ENCODE data around the gene CHMP4B. TPM values are rescaled to one million over a fixed set of nuclear protein-coding genes. Genes with fewer than 3 reads are reported as not detected.

CHMP4B gene
- polyA plus RNA-seq, 1 of the 3 experiments (the other 2 are of a cell fraction), result 123 TPM

DNA sequence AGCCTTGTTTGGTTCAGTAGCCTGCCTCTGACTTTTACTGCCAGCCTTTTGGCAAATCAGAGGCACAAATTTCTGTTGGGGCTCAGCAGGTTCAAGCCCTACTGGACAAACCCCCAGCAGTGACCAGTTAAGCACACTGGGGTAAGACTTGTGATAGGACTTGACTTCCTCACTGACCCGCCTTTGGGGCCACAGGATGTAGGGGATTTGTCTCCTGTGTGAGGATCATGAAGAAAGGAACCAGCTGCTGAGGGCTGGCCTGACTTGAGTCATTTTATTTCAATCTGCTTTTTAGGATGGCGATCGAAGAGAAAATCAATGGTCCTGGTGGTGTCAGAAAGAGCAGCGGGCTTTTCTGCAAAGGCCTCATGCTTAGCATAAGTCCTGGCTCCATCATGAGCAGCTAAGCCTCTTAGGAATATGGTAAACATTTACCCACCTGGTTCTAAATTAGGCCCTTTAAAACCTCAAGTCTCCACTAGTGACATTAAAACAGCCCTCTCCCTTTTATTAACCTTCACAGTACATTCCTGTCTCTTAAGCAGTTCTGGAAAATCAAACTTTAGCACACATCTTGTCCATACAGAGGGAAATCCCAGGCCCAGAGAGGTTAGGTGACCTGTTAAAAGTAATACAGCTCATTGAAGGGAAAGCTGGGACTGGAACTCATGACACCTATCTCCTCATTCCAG, 16.6 kb downstream of the CHMP4B start:
- H3K4me3 ChIP-seq (ENCODE audit: low read depth in 2 of 2, low read length in 1 of 2), result no peak overlapping the region
- 91% methylated on average over 4 of the region's 4 CpGs for WGBS (ENCODE audit: low lambda C conversion rate)
- H3K27me3 ChIP-seq (ENCODE audit: insufficient read depth), result no peaks in the 10 kb centered on the region
- ChIA-PET POLR2A (no interaction called here), CTCF (interaction anchor here (1.1 to 1.7 kb wide), 3 partner anchors 23 to 302 kb away, joined by 3 to 4 read pairs (median 3); no protein-coding TSS in a partner anchor)
- no peaks in the 10 kb centered on the region for H3K9me3 ChIP-seq
- TF ChIP-seq, protein P1, sequence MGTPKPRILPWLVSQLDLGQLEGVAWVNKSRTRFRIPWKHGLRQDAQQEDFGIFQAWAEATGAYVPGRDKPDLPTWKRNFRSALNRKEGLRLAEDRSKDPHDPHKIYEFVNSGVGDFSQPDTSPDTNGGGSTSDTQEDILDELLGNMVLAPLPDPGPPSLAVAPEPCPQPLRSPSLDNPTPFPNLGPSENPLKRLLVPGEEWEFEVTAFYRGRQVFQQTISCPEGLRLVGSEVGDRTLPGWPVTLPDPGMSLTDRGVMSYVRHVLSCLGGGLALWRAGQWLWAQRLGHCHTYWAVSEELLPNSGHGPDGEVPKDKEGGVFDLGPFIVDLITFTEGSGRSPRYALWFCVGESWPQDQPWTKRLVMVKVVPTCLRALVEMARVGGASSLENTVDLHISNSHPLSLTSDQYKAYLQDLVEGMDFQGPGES (IDR thresholded peaks at IDR 0.05; ENCODE audit: low read depth, low read length), result no peak
- TF ChIP-seq EP300 (IDR thresholded peaks at IDR 0.05; ENCODE audit: borderline replicate concordance in 1 of 2, low read depth in 1 of 2, low read length in 1 of 2), result no peak
- no peak for TF ChIP-seq MXI1 (IDR thresholded peaks at IDR 0.05; ENCODE audit: low read depth, low read length)
- no peak for TF ChIP-seq RFX5 (IDR thresholded peaks at IDR 0.05; ENCODE audit: low read length)
- TF ChIP-seq NRF1 (IDR thresholded peaks at IDR 0.05; ENCODE audit: low read depth, low read length), result no peak
- no peak for TF ChIP-seq RAD21 (IDR thresholded peaks at IDR 0.05; ENCODE audit: low read length)
- TF ChIP-seq, protein P2, sequence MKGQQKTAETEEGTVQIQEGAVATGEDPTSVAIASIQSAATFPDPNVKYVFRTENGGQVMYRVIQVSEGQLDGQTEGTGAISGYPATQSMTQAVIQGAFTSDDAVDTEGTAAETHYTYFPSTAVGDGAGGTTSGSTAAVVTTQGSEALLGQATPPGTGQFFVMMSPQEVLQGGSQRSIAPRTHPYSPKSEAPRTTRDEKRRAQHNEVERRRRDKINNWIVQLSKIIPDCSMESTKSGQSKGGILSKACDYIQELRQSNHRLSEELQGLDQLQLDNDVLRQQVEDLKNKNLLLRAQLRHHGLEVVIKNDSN (IDR thresholded peaks at IDR 0.05; ENCODE audit: borderline replicate concordance, low read depth), result no peak
- no peak for TF ChIP-seq MEF2A (IDR thresholded peaks at IDR 0.05; ENCODE audit: borderline replicate concordance, low read depth)
- no peak for TF ChIP-seq FOXJ3 (CRISPR knock-in tag; IDR thresholded peaks at IDR 0.05)
- no peak for TF ChIP-seq USF2 (IDR thresholded peaks at IDR 0.05; ENCODE audit: borderline replicate concordance, low read depth, low read length)
- no peak for TF ChIP-seq TAF1 (IDR thresholded peaks at IDR 0.05; ENCODE audit: borderline replicate concordance, low read depth, low read length)
- TF ChIP-seq GATA2 (CRISPR knock-in tag; IDR thresholded peaks at IDR 0.05), result no peak
- TF ChIP-seq, protein P3, sequence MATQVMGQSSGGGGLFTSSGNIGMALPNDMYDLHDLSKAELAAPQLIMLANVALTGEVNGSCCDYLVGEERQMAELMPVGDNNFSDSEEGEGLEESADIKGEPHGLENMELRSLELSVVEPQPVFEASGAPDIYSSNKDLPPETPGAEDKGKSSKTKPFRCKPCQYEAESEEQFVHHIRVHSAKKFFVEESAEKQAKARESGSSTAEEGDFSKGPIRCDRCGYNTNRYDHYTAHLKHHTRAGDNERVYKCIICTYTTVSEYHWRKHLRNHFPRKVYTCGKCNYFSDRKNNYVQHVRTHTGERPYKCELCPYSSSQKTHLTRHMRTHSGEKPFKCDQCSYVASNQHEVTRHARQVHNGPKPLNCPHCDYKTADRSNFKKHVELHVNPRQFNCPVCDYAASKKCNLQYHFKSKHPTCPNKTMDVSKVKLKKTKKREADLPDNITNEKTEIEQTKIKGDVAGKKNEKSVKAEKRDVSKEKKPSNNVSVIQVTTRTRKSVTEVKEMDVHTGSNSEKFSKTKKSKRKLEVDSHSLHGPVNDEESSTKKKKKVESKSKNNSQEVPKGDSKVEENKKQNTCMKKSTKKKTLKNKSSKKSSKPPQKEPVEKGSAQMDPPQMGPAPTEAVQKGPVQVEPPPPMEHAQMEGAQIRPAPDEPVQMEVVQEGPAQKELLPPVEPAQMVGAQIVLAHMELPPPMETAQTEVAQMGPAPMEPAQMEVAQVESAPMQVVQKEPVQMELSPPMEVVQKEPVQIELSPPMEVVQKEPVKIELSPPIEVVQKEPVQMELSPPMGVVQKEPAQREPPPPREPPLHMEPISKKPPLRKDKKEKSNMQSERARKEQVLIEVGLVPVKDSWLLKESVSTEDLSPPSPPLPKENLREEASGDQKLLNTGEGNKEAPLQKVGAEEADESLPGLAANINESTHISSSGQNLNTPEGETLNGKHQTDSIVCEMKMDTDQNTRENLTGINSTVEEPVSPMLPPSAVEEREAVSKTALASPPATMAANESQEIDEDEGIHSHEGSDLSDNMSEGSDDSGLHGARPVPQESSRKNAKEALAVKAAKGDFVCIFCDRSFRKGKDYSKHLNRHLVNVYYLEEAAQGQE (IDR thresholded peaks at IDR 0.05; ENCODE audit: low read depth, low read length), result no peak
- TF ChIP-seq ELF1 (IDR thresholded peaks at IDR 0.05), result no peak
- TF ChIP-seq, protein P4, sequence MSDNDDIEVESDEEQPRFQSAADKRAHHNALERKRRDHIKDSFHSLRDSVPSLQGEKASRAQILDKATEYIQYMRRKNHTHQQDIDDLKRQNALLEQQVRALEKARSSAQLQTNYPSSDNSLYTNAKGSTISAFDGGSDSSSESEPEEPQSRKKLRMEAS (IDR thresholded peaks at IDR 0.05; ENCODE audit: low read depth), result no peak
- no peak for DNase-seq
- H3K79me2 ChIP-seq (ENCODE audit: insufficient read depth), result peaks cover 93% of the 10 kb centered on the region
- peaks cover 88% of the 10 kb centered on the region for H4K20me1 ChIP-seq (ENCODE audit: insufficient read depth)
- H3K4me1 ChIP-seq (ENCODE audit: control insufficient read depth in 1 of 2, insufficient read depth in 2 of 2, low read depth in 1 of 2, low read length in 1 of 2), result peaks cover 10 to 19% of the 10 kb centered on the region in 2 experiments; a peak in 2 of 4 replicates
- no peak overlapping the region for H3K27ac ChIP-seq (ENCODE audit: low read depth in 2 of 2, low read length in 1 of 2)
- peaks cover 0 to 5% of the 10 kb centered on the region in 2 experiments for H3K36me3 ChIP-seq (replicated peaks in 1 of 2; ENCODE audit: control insufficient read depth in 1 of 2, insufficient read depth in 2 of 2, low read length in 1 of 2)
- no peaks in the 10 kb centered on the region for H3K9me2 ChIP-seq
- H3K4me2 ChIP-seq, result no peak overlapping the region
- no peak overlapping the region for H2AFZ ChIP-seq (ENCODE audit: low read depth)
- no peaks in the 10 kb centered on the region for H3F3A ChIP-seq (replicated peaks; ENCODE audit: insufficient read depth)
- H3K9ac ChIP-seq, result no peak overlapping the region

Data from SK-N-SH (cell line).